ENCODE results near the gene QSOX2.

- TF ChIP-seq CTCF (IDR thresholded peaks at IDR 0.05) (no peak), POLR2A (IDR thresholded peaks at IDR 0.05) (no peak)
Measured at GRCh38 chr9:136209786-136210185, 35.8 kb downstream of the QSOX2 start.
